ENCODE results near the gene REV1. TPM values are rescaled to one million over a fixed set of nuclear protein-coding genes. Genes with fewer than 3 reads are reported as not detected.
A peak's percentile ranks its signal among the peaks of the same experiment; 100 is the strongest.

The REV1 gene
- total and polyA plus RNA-seq, 2 of the 13 experiments (the other 11 are each of a cell fraction or from before 2014, with no cell fraction given): 49.1 to 71.8 TPM

DNA sequence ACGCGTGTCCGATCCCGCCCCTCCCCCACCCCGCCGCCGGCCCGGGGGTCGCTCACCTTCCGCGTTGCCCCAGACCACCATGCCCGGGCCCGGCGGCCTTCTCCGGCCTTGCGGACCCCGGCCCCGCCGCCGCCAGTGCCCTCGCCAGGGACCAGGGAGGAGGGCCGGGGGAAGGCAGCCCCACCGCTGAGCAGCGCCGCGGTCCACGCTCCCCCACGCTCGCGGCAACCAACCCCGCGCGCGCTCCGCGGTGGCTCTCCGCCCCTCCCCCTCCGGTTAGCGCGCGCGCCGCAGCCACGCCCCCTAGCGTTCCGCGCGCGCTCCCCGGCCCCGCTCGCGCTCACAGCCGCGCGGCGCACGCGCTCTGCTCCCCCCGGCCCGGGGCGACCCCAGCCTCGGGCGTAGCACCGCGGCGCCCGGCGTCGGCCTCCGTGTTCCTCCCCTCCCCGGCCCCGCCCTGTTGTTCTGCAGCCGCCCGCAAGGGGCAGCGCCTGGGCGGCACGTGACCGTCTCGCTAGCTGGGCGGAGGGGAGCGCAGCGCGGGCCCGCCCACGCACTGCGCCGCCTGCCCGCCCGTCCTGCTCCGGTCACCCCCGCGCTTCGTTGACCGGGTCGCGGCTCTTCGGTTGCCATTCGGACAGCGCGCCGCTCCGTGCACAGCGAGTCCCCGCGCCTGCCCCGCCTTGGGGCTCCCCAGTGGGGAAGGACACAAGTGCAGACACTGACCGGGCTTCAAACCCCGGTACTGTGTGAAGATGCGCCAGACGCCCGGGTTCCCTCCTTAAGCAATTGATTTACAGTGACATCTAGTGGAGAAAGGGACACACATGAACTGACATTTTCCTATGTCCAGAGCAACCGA lies at the start of gene REV1 (continued):
- TF ChIP-seq ZNF329 (CRISPR knock-in tag; IDR thresholded peaks at IDR 0.05; ENCODE audit: low read depth) (peak; percentile 87), ZSCAN9 (CRISPR knock-in tag; IDR thresholded peaks at IDR 0.05; ENCODE audit: borderline replicate concordance) (peak; percentile 95), CCAR2 (optimal IDR thresholded peaks at IDR 0.05; ENCODE audit: low read depth, low read length) (no peak), HIVEP1 (CRISPR knock-in tag; IDR thresholded peaks at IDR 0.05) (peak; percentile 69), MEIS2 (CRISPR knock-in tag; IDR thresholded peaks at IDR 0.05) (peak; percentile 41; the same call in 1 of the 2 replicates), YEATS2 (CRISPR knock-in tag; IDR thresholded peaks at IDR 0.05; ENCODE audit: borderline replicate concordance) (peak; percentile 58; the same call in 1 of the 2 replicates), ZNF33A (CRISPR knock-in tag; IDR thresholded peaks at IDR 0.05; ENCODE audit: borderline replicate concordance) (no peak), PCBP1 (IDR thresholded peaks at IDR 0.05; ENCODE audit: borderline replicate concordance, low read depth, low read length) (no peak), MAZ (IDR thresholded peaks at IDR 0.05; ENCODE audit: borderline replicate concordance, low read depth, low read length) (peak; percentile 100), MAZ (CRISPR knock-in tag; IDR thresholded peaks at IDR 0.05; ENCODE audit: low read depth) (peak; percentile 99), EHMT2 (IDR thresholded peaks at IDR 0.05; ENCODE audit: borderline replicate concordance, low read depth, low read length) (no peak), NFYB (CRISPR knock-in tag; IDR thresholded peaks at IDR 0.05) (peak; percentile 9; the same call in 1 of the 2 replicates)
- TF ChIP-seq, protein P1, sequence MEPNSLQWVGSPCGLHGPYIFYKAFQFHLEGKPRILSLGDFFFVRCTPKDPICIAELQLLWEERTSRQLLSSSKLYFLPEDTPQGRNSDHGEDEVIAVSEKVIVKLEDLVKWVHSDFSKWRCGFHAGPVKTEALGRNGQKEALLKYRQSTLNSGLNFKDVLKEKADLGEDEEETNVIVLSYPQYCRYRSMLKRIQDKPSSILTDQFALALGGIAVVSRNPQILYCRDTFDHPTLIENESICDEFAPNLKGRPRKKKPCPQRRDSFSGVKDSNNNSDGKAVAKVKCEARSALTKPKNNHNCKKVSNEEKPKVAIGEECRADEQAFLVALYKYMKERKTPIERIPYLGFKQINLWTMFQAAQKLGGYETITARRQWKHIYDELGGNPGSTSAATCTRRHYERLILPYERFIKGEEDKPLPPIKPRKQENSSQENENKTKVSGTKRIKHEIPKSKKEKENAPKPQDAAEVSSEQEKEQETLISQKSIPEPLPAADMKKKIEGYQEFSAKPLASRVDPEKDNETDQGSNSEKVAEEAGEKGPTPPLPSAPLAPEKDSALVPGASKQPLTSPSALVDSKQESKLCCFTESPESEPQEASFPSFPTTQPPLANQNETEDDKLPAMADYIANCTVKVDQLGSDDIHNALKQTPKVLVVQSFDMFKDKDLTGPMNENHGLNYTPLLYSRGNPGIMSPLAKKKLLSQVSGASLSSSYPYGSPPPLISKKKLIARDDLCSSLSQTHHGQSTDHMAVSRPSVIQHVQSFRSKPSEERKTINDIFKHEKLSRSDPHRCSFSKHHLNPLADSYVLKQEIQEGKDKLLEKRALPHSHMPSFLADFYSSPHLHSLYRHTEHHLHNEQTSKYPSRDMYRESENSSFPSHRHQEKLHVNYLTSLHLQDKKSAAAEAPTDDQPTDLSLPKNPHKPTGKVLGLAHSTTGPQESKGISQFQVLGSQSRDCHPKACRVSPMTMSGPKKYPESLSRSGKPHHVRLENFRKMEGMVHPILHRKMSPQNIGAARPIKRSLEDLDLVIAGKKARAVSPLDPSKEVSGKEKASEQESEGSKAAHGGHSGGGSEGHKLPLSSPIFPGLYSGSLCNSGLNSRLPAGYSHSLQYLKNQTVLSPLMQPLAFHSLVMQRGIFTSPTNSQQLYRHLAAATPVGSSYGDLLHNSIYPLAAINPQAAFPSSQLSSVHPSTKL (CRISPR knock-in tag; IDR thresholded peaks at IDR 0.05): peak; percentile 80
- TF ChIP-seq, protein P2, sequence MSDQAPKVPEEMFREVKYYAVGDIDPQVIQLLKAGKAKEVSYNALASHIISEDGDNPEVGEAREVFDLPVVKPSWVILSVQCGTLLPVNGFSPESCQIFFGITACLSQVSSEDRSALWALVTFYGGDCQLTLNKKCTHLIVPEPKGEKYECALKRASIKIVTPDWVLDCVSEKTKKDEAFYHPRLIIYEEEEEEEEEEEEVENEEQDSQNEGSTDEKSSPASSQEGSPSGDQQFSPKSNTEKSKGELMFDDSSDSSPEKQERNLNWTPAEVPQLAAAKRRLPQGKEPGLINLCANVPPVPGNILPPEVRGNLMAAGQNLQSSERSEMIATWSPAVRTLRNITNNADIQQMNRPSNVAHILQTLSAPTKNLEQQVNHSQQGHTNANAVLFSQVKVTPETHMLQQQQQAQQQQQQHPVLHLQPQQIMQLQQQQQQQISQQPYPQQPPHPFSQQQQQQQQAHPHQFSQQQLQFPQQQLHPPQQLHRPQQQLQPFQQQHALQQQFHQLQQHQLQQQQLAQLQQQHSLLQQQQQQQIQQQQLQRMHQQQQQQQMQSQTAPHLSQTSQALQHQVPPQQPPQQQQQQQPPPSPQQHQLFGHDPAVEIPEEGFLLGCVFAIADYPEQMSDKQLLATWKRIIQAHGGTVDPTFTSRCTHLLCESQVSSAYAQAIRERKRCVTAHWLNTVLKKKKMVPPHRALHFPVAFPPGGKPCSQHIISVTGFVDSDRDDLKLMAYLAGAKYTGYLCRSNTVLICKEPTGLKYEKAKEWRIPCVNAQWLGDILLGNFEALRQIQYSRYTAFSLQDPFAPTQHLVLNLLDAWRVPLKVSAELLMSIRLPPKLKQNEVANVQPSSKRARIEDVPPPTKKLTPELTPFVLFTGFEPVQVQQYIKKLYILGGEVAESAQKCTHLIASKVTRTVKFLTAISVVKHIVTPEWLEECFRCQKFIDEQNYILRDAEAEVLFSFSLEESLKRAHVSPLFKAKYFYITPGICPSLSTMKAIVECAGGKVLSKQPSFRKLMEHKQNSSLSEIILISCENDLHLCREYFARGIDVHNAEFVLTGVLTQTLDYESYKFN (CRISPR knock-in tag; conservative IDR thresholded peaks at IDR 0.05): peak; percentile 65
- TF ChIP-seq, protein P3, sequence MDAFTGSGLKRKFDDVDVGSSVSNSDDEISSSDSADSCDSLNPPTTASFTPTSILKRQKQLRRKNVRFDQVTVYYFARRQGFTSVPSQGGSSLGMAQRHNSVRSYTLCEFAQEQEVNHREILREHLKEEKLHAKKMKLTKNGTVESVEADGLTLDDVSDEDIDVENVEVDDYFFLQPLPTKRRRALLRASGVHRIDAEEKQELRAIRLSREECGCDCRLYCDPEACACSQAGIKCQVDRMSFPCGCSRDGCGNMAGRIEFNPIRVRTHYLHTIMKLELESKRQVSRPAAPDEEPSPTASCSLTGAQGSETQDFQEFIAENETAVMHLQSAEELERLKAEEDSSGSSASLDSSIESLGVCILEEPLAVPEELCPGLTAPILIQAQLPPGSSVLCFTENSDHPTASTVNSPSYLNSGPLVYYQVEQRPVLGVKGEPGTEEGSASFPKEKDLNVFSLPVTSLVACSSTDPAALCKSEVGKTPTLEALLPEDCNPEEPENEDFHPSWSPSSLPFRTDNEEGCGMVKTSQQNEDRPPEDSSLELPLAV (CRISPR knock-in tag; conservative IDR thresholded peaks at IDR 0.05; ENCODE audit: low read depth): 0 out of 2 replicates have a peak, but pooled peaks have one; percentile 1
- TF ChIP-seq, protein P4, sequence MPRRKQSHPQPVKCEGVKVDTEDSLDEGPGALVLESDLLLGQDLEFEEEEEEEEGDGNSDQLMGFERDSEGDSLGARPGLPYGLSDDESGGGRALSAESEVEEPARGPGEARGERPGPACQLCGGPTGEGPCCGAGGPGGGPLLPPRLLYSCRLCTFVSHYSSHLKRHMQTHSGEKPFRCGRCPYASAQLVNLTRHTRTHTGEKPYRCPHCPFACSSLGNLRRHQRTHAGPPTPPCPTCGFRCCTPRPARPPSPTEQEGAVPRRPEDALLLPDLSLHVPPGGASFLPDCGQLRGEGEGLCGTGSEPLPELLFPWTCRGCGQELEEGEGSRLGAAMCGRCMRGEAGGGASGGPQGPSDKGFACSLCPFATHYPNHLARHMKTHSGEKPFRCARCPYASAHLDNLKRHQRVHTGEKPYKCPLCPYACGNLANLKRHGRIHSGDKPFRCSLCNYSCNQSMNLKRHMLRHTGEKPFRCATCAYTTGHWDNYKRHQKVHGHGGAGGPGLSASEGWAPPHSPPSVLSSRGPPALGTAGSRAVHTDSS (CRISPR knock-in tag; conservative IDR thresholded peaks at IDR 0.05): no peak
